Central memory CD8-positive, alpha-beta T cell (primary cell): Measurements from ENCODE around the gene PSMG4.

Experiments used
- ATAC-seq: fragments of 150-1000 bp; cut with Tn5 transposase; replicated peaks from 2 replicates; pipeline ENCODE4 v1.10.0; 2022; ENCODE audit warnings: mild to moderate bottlenecking, moderate FRiP score, moderate number of reproducible peaks; ENCODE audit not compliant: poor library complexity, severe bottlenecking; ENCODE audit errors: extremely low read depth
- DNase-seq, 2 donors: peaks; one replicate each; pipeline ENCODE4 v3.0.0; 2021; ENCODE audit warnings: low spot score in 2 of 2
- H3K27ac Mint-ChIP-seq: one replicate; pipeline ENCODE4 v1.8.0; 2022; ENCODE audit warnings: low read depth, mild to moderate bottlenecking, moderate library complexity, mixed read lengths
- H3K27me3 Mint-ChIP-seq: one replicate; pipeline ENCODE4 v1.8.0; 2022; ENCODE audit warnings: mixed read lengths
- H3K36me3 Mint-ChIP-seq: one replicate; pipeline ENCODE4 v1.8.0; 2022; ENCODE audit warnings: mild to moderate bottlenecking, moderate library complexity, mixed read lengths; ENCODE audit not compliant: insufficient read depth
- H3K4me1 Mint-ChIP-seq: one replicate; pipeline ENCODE4 v1.8.0; 2022; ENCODE audit warnings: mixed read lengths
- H3K4me3 Mint-ChIP-seq: one replicate; pipeline ENCODE4 v1.8.0; 2022; ENCODE audit warnings: mild to moderate bottlenecking, moderate library complexity, mixed read lengths
- H3K9me3 Mint-ChIP-seq: one replicate; pipeline ENCODE4 v1.8.0; 2022; ENCODE audit warnings: mixed read lengths

Gene PSMG4

DNA sequence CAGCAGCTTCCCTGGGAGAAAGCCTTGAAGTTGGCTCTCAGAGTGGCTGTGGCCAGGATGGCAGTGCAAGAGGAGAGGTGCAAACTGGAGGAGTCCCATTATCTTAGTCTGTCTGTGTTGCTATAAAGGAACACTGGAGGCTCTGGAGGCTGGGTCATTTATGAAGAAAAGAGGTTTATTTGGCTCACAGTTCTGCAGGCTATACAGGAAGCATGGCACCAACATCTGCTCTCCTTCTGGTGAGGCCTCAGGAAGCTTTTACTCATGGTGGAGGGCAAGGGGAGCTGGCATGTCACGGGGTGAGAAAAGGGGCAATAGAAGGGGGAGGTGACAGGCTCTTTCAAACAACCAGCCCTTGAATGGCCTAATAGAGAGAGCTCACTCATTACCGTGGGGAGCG, 47.1 kb downstream of the PSMG4 start:
- no peaks in the 10 kb centered on the region for H3K4me1 Mint-ChIP-seq

DNA sequence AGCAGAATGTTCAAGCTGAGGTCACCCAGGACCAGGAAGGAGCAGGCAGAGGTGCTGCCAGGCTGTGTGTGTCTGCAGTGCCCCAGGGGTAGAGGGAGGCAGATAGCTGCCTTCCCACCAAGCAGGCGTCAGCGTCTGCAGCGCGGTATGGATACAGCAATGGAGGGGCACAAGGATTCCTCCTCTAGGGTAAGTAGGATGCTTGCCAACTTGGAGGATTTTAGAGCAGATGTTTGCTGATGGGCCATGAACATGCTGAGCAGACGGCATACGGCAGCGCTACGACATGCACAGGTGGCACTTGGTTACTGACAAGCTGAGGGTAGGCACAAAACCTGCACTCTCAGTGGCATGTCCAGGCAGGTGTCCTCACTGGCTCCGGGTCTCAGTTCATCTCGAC, 48.1 kb downstream of the PSMG4 start:
- Mint-ChIP-seq H3K27ac (no peak overlapping the region), H3K4me1 (no peaks in the 10 kb centered on the region), H3K36me3 (no peaks in the 10 kb centered on the region), H3K4me3 (no peak overlapping the region), H3K27me3 (peaks cover 90% of the 10 kb centered on the region), H3K9me3 (no peaks in the 10 kb centered on the region)
- DNase-seq (no peak), ATAC-seq (no peak)

More for the DNA sequence above, 47.1 kb downstream of the PSMG4 start:
- H3K36me3 Mint-ChIP-seq, result no peaks in the 10 kb centered on the region
- H3K27ac Mint-ChIP-seq, result no peak overlapping the region
- peaks cover 93% of the 10 kb centered on the region for H3K27me3 Mint-ChIP-seq
- ATAC-seq, result no peak
- DNase-seq, result no peak
- H3K4me3 Mint-ChIP-seq, result no peak overlapping the region
- H3K9me3 Mint-ChIP-seq, result no peaks in the 10 kb centered on the region

DNA sequence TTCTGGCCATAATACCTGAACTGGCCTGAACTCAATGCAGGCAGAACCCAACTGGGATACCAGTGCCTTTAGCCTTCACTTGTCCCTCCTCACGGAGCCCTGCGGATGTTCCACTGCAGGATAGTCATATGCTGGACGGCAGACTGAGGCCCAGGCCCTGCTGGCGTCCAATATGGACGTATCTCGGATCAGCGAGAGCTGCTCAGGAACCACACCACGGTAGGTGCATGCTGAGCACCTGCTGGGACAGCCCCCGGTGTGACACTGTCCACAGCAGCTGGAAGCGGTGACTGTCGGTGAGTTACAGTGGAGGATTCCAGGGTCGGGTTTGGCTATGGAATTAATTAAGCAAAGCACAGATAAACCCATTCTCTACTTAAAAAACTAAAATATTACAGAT, 48.7 kb downstream of the PSMG4 start:
- Mint-ChIP-seq H3K27me3 (peaks cover 84% of the 10 kb centered on the region), H3K4me1 (no peaks in the 10 kb centered on the region), H3K9me3 (no peaks in the 10 kb centered on the region), H3K36me3 (no peaks in the 10 kb centered on the region), H3K4me3 (no peak overlapping the region), H3K27ac (no peak overlapping the region)
- ATAC-seq, result no peak
- no peak for DNase-seq

DNA sequence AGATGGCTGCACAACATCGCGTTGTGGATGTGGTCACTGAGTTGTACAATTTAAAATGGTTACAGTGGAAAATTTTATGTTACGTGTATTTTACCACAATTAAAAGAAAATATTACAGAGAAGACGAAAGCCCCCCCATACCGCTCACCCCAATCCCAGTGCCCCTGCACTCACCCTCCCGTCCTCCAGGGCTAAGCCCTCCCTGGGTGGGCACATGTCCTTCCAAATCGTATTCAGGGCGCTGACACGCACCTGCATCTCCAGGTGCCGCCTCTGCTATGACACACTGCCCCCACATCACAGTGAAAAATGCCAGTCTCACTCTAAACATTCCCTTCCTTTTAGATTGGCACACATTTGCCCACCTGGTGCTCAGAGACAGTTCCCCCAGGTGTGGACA, 49.4 kb downstream of the PSMG4 start:
- H3K27me3 Mint-ChIP-seq, result peaks cover 77% of the 10 kb centered on the region
- no peak for DNase-seq
- no peak overlapping the region for H3K4me3 Mint-ChIP-seq
- no peak for ATAC-seq
- no peak overlapping the region for H3K27ac Mint-ChIP-seq
- H3K36me3 Mint-ChIP-seq, result no peaks in the 10 kb centered on the region
- no peaks in the 10 kb centered on the region for H3K4me1 Mint-ChIP-seq
- no peaks in the 10 kb centered on the region for H3K9me3 Mint-ChIP-seq

DNA sequence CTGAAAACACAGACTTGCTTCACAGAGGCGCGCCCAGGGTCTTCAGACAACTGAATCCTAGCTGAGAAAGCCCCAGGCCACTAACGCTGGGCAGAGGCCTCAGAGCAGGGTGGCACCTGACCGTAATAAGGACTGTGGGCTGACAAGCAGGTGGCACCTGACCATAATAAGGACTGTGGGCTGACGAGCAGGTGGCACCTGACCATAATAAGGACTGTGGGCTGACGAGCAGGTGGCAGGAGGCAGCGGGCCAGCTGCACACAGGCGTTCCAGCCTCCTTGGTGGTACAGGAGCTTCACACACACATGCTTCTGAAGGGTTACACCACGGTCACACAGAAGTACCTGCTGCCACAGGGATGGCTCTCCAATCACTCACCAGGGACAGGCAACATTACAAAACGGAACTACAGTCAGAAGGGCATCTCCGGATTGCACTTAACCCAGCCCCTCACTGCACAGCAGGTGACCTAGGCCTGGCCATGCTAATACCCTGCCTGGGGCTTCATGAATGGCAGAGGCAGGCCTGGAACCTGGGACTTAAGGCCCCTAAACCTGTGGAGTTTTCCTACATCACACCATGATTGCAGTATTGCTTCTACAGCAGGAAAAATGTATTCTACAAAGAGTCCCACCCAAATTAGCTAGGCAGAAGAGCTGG, 50.8 kb downstream of the PSMG4 start:
- ATAC-seq (no peak), DNase-seq (no peak)
- Mint-ChIP-seq H3K4me1 (no peaks in the 10 kb centered on the region), H3K27me3 (peaks cover 65% of the 10 kb centered on the region), H3K36me3 (no peaks in the 10 kb centered on the region), H3K4me3 (no peak overlapping the region), H3K27ac (no peak overlapping the region), H3K9me3 (no peaks in the 10 kb centered on the region)

DNA sequence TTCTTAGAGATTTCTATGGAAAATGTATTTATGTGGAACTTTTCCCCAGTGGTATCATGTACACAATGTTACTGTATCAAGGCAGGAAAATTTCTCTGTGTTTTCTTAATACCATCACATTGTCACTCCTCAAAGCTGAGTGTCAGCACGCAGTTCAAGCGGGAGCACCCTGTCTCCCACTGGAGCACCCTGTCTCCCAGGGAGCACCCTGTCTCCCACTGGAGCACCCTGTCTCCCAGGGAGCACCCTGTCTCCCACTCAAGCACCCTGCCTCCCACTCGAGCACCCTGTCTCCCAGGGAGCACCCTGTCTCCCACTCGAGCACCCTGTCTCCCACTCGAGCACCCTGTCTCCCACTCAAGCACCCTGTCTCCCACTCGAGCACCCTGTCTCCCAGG, 51.3 kb downstream of the PSMG4 start:
- peaks cover 65% of the 10 kb centered on the region for H3K27me3 Mint-ChIP-seq
- no peaks in the 10 kb centered on the region for H3K36me3 Mint-ChIP-seq
- ATAC-seq, result no peak
- no peak overlapping the region for H3K4me3 Mint-ChIP-seq
- no peaks in the 10 kb centered on the region for H3K4me1 Mint-ChIP-seq
- no peak for DNase-seq
- H3K9me3 Mint-ChIP-seq, result no peaks in the 10 kb centered on the region
- no peak overlapping the region for H3K27ac Mint-ChIP-seq

DNA sequence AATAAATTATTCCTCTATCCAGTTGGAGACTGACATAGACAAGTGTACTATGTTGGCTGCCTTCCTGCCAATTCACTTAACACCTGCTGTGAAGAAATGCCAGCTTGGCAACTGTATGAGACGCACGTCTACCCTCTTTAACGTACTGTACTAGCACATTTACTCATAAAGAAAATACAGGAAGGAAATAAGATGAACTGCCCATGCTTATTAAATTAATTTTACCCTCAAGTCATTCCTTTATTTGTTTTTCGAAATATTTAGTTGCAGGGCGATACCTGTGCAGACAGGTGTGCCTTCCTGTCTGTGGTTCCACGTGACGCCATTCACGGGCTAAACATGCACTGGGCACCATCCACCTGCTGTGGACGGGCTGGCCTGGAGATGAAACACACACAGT, 52.0 kb downstream of the PSMG4 start:
- peaks cover 62% of the 10 kb centered on the region for H3K27me3 Mint-ChIP-seq
- no peak for ATAC-seq
- H3K36me3 Mint-ChIP-seq, result no peaks in the 10 kb centered on the region
- H3K27ac Mint-ChIP-seq, result no peak overlapping the region
- H3K4me3 Mint-ChIP-seq, result no peak overlapping the region
- DNase-seq, result no peak
- no peaks in the 10 kb centered on the region for H3K9me3 Mint-ChIP-seq
- H3K4me1 Mint-ChIP-seq, result no peaks in the 10 kb centered on the region

DNA sequence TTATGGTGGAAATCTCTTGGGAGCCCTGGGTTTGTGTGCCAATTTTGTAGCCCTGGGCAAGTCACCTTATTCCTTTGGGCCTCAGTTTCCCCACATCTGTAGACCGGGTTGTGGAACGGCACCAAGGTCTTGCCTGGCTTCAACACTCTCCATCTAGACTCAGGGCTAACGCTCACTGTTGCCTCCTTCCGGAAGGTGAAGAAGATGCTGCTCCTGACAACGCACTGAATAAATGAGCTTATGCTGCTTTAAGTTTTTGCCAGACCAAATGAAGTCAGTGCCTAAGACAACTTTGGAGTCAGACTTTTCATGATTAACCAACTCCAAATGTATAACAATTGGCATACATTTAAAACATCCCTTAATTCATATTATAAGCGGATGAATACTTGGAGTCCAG, 53.1 kb downstream of the PSMG4 start:
- ATAC-seq (no peak), DNase-seq (no peak)
- Mint-ChIP-seq H3K27me3 (peaks cover 54% of the 10 kb centered on the region), H3K36me3 (no peaks in the 10 kb centered on the region), H3K4me1 (no peaks in the 10 kb centered on the region), H3K9me3 (no peaks in the 10 kb centered on the region), H3K27ac (no peak overlapping the region), H3K4me3 (no peak overlapping the region)

DNA sequence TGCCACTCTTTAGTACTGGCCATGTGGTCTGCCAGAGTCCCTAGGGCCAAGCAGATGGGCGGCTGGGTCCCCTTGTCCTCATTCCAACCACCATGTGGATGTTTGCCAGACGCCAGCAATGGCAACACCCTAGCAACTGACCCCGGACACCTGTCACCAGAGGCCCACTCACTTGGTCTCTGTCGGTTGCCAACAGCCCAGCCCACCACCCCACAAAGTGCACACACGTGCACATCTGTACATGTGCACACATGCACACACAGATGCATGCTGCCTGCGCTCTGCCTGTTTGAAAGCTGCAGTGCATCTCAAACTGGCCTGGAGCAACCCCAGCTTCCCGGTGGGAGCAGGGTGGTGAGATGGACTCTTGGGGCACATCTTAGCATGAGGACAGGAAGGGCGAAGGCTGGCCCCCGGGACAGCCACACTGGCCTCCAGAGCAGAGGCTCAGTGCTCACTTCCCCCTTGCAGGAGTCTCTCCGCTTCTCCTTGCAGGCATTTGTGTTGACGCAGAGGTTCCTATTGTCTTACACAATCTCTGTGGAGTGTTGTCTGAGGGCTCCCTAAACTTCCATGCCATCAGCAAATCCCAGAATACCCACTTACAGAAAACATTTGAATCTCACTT, 54.0 kb downstream of the PSMG4 start:
- Mint-ChIP-seq H3K9me3 (no peaks in the 10 kb centered on the region), H3K27ac (no peak overlapping the region), H3K36me3 (no peaks in the 10 kb centered on the region), H3K4me3 (no peak overlapping the region), H3K27me3 (peaks cover 49% of the 10 kb centered on the region), H3K4me1 (peaks cover 2% of the 10 kb centered on the region)
- ATAC-seq (no peak), DNase-seq (no peak)

DNA sequence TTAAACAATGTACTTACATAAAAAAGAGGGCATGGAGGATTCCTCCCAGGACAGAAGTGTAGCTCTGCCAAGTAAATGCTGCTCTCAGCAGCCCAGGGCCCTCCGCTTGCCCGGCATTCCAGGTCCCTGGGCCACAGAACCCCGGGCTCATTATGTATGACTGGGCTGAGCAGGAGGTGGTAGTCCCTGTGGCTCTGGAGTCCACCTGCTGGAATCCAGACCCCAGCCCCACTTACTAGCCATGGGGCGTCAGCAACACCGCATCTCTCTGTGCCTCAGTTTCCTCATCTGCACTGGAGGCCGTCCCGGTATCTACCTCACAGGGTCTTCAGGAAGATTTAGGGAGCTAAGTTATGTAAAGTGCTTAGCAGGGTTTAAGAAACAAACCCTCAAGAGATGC, 55.4 kb downstream of the PSMG4 start:
- Mint-ChIP-seq H3K36me3 (no peaks in the 10 kb centered on the region), H3K9me3 (no peaks in the 10 kb centered on the region), H3K4me1 (peaks cover 17% of the 10 kb centered on the region), H3K27ac (no peak overlapping the region), H3K4me3 (no peak overlapping the region), H3K27me3 (peaks cover 53% of the 10 kb centered on the region)
- DNase-seq (no peak), ATAC-seq (no peak)

DNA sequence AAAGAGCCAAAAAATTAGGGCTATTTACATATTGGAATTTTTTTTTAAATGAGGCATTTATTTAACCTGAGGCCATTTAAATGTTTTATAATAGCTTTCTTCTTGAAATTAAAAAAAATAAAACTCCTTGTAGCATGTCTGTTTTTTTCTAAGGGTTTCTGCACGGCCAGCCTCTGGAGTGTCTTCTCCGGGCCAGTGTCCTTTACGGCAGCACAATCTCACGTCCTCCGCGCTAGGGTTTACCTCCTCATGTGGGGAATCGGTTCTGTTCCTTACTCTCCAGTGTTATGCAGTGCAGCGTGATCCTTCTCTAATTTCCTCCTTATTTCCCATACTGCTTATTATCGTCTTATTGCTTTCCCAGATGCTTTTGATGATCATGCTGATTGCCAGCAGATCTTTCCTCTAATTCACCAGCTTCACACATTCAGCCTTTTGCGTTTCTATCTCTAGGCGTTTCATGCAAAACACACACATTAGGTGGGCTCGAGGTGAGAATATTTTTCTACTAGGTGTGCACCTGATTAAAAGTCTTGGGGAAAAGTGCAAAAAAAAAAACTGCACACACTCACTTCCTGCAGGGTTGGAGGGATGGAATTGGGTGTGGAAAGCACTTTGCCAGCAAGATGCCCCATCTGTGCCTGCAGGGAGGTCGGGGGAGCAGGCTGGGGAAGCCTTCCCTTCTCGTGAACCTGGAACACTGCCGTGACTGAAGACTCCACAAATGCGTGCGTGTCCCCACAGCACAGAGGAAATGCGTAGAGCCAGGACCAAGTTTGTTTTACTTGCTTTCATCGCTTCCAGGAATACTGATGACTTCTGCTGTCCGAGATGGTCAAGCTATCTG, 56.1 kb downstream of the PSMG4 start:
- DNase-seq, result no peak
- no peak for ATAC-seq
- peaks cover 19% of the 10 kb centered on the region for H3K4me1 Mint-ChIP-seq
- H3K9me3 Mint-ChIP-seq, result no peaks in the 10 kb centered on the region
- no peak overlapping the region for H3K27ac Mint-ChIP-seq
- no peak overlapping the region for H3K4me3 Mint-ChIP-seq
- H3K36me3 Mint-ChIP-seq, result no peaks in the 10 kb centered on the region
- peaks cover 53% of the 10 kb centered on the region for H3K27me3 Mint-ChIP-seq

DNA sequence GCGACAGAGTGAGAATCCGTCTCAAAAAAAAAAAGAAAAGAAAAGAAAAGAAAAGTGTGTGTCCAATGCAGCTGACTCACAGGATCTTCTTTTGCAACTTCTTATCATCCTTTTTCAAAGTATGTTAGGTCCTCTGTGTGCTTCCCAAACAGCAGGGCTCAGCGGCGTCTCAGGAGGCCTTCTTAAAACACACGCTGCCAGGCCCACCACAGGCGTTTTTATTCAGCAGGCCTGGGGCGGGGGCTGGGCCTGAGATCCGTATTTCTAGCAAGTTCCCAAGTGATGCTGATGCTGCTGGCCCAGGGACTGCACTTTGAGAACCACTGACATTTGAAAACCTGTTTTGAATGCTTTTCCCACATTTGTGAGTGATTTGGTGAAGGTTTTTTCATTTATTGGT, 57.1 kb downstream of the PSMG4 start:
- Mint-ChIP-seq H3K27me3 (peaks cover 50% of the 10 kb centered on the region), H3K9me3 (no peaks in the 10 kb centered on the region), H3K4me3 (no peak overlapping the region), H3K4me1 (peaks cover 19% of the 10 kb centered on the region), H3K27ac (no peak overlapping the region), H3K36me3 (no peaks in the 10 kb centered on the region)
- ATAC-seq, result no peak
- no peak for DNase-seq

DNA sequence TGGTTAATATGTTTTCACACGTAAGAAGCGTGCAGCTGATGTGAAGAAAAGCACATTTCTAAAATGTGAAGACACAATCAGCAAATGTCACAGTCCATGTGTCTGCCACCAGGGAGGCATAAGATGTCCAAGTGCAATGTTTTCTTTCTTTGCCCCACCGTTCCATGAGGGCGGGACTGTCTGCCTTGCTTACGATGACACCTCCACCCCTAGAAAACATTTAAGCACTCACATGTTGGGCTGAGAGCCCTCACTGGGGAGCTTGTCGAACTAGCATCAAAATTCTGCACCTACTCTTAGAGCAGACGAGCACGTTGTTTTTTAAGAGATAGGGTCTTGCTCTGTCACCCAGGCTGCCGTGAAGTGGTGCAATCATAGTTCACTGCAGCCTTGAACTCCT, 57.6 kb downstream of the PSMG4 start:
- H3K4me3 Mint-ChIP-seq, result no peak overlapping the region
- DNase-seq, result no peak
- no peaks in the 10 kb centered on the region for H3K9me3 Mint-ChIP-seq
- peaks cover 47% of the 10 kb centered on the region for H3K27me3 Mint-ChIP-seq
- no peaks in the 10 kb centered on the region for H3K36me3 Mint-ChIP-seq
- H3K27ac Mint-ChIP-seq, result no peak overlapping the region
- H3K4me1 Mint-ChIP-seq, result peaks cover 19% of the 10 kb centered on the region
- ATAC-seq, result no peak
